GM06990 (cell line): ENCODE data around the gene PYCARD.
"Not testable (repeated sequence)": the region's sequence is repeated elsewhere in the genome, so short reads cannot be mapped to it uniquely, and the experiment has no call there.

Experiments
- DNase-seq: peaks from one replicate; pipeline ENCODE4 v3.0.0-alpha.2; 2011; ENCODE audit not compliant: insufficient read length; ENCODE audit errors: extremely low read depth
- H3K27me3 ChIP-seq: replicated peaks from 2 replicates; pipeline ENCODE4 v1.6.0; 2011; ENCODE audit warnings: low read length; ENCODE audit not compliant: control insufficient read depth, insufficient read depth
- H3K36me3 ChIP-seq: 2 replicates; pipeline ENCODE4 v1.5.1; 2011; ENCODE audit warnings: low read length; ENCODE audit not compliant: control insufficient read depth, insufficient read depth
- H3K4me3 ChIP-seq: replicated peaks from 2 replicates; pipeline ENCODE4 v1.5.1; 2011; ENCODE audit warnings: low read depth, mild to moderate bottlenecking, control low read depth, low read length
- TF ChIP-seq, protein P1 (sequence below): IDR thresholded peaks from 2 replicates; pipeline ENCODE4 v1.5.1; 2011; ENCODE audit warnings: low read length, control low read depth, mild to moderate bottlenecking, inconsistent platforms; ENCODE audit not compliant: insufficient read depth, poor library complexity, severe bottlenecking

PYCARD gene

GRCh38 chr16:31202414-31203375, at the start of gene PYCARD:
PYCARD (minus strand) TSS chr16:31202760; CDS start chr16:31202690, 70 bp downstream.
- Histone ChIP-seq H3K4me3 (peak within 1 kb of the TSS; percentile 85), H3K36me3 (peaks cover 4% of the 10 kb centered on the region), H3K27me3 (no peaks in the 10 kb centered on the region)
- DNase-seq = peak; percentile 81
- TF ChIP-seq, protein P1, sequence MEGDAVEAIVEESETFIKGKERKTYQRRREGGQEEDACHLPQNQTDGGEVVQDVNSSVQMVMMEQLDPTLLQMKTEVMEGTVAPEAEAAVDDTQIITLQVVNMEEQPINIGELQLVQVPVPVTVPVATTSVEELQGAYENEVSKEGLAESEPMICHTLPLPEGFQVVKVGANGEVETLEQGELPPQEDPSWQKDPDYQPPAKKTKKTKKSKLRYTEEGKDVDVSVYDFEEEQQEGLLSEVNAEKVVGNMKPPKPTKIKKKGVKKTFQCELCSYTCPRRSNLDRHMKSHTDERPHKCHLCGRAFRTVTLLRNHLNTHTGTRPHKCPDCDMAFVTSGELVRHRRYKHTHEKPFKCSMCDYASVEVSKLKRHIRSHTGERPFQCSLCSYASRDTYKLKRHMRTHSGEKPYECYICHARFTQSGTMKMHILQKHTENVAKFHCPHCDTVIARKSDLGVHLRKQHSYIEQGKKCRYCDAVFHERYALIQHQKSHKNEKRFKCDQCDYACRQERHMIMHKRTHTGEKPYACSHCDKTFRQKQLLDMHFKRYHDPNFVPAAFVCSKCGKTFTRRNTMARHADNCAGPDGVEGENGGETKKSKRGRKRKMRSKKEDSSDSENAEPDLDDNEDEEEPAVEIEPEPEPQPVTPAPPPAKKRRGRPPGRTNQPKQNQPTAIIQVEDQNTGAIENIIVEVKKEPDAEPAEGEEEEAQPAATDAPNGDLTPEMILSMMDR = no peak

- no peak overlapping the region for H3K4me3 ChIP-seq
- H3K36me3 ChIP-seq = no peaks in the 10 kb centered on the region
- no peak for DNase-seq
- no peaks in the 10 kb centered on the region; the same call in 1 of the 2 replicates for H3K27me3 ChIP-seq
- TF ChIP-seq, protein P1 = no peak
Measured at GRCh38 chr16:31251435-31251834, 48.9 kb upstream of the PYCARD start.

- DNase-seq = no peak
- H3K27me3 ChIP-seq = no peaks in the 10 kb centered on the region; the same call in 1 of the 2 replicates
- H3K36me3 ChIP-seq = no peaks in the 10 kb centered on the region
- TF ChIP-seq, protein P1 = no peak
- H3K4me3 ChIP-seq = no peak overlapping the region
Measured at GRCh38 chr16:31250782-31251384, 48.3 kb upstream of the PYCARD start.

- TF ChIP-seq, protein P1 = no peak
- DNase-seq = no peak
- Histone ChIP-seq H3K4me3 (no peak overlapping the region), H3K36me3 (no peaks in the 10 kb centered on the region), H3K27me3 (no peaks in the 10 kb centered on the region; the same call in 1 of the 2 replicates)
Measured at GRCh38 chr16:31248344-31248743, 45.8 kb upstream of the PYCARD start.

GRCh38 chr16:31246296-31246695, 43.7 kb upstream of the PYCARD start:
- TF ChIP-seq, protein P1 = no peak
- no peaks in the 10 kb centered on the region; the same call in 1 of the 2 replicates for H3K27me3 ChIP-seq
- DNase-seq = no peak
- no peaks in the 10 kb centered on the region for H3K36me3 ChIP-seq
- H3K4me3 ChIP-seq = no peak overlapping the region

DNA sequence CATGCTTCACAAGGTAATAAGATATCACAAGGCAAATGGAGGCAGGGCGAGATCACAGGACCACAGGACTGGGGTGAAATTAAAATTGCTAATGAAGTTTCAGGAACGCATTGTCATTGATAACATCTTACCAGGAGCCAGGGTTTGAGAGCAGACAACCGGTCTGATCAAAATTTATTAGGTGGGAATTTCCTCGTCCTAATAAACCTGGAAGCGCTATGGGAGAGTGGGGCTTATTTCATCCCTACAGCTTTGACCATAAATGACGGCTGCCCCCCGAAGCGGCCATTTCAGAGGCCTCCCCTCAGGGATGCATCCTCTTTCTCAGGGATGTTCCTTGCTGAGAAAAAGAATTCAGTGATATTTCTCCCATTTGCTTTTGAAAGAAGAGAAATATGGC, 43.0 kb upstream of the PYCARD start:
- H3K36me3 ChIP-seq, H3K4me3 ChIP-seq, H3K27me3 ChIP-seq, DNase-seq: not testable (repeated sequence)
